ENCODE measurements around the gene LLCFC1.

The LLCFC1 gene

DNA sequence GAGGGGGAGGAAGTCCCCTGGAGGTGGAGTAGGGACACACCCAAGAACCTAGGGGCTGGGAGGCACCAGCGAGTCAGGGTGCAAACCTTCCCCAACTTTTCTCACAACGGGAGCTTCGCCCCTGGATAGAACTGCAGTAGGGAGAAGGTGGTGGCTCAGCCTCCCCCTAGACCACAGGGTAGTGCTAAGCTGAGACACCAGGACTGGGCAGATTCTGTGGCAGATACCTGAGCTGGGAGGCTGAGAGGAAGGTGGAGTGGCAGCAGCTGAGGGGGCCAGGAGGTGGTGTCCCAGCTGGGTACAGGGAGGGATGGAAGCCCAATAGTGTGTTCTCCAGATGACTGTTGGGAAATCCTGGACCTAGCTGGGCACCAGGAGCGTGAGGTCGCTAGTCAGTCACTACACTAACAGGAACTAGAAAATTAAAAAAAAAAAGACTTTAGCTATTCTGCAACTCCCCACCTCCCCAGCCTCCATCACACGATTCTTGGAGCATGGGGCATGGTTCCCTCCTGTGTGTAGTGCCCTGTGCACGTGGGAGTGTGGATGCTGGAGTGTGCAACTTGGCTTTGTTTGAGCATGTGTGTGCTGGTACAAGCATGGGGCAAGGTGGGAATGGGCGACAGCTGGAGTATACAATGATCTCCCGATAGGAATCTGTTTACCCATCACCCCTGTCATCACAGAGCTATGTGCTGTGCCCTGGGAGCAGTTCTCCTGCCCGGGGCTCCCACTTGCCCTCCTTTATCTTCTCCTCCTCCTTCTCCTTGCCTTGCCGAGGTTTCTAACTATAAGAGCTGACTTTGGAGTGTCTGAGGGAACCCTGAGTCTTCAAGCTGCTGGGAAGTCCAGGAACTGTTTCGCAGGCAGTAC, 44.9 kb upstream of the LLCFC1 start:
- no peak overlapping the region for H3K4me3 ChIP-seq (ENCODE audit: low read depth, low read length)
- TF ChIP-seq, protein P1, sequence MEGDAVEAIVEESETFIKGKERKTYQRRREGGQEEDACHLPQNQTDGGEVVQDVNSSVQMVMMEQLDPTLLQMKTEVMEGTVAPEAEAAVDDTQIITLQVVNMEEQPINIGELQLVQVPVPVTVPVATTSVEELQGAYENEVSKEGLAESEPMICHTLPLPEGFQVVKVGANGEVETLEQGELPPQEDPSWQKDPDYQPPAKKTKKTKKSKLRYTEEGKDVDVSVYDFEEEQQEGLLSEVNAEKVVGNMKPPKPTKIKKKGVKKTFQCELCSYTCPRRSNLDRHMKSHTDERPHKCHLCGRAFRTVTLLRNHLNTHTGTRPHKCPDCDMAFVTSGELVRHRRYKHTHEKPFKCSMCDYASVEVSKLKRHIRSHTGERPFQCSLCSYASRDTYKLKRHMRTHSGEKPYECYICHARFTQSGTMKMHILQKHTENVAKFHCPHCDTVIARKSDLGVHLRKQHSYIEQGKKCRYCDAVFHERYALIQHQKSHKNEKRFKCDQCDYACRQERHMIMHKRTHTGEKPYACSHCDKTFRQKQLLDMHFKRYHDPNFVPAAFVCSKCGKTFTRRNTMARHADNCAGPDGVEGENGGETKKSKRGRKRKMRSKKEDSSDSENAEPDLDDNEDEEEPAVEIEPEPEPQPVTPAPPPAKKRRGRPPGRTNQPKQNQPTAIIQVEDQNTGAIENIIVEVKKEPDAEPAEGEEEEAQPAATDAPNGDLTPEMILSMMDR (IDR thresholded peaks at IDR 0.05; ENCODE audit: insufficient read depth, low read length, missing control alignments): no peak
- ChIA-PET CTCF (interaction anchor here (0.8 to 3.7 kb wide), 3 partner anchors 13 to 321 kb away, joined by 3 to 11 read pairs (median 3); no protein-coding TSS in a partner anchor), POLR2A (no interaction called here)
- DNase-seq (ENCODE audit: low read depth, low spot score): no peak

DNA sequence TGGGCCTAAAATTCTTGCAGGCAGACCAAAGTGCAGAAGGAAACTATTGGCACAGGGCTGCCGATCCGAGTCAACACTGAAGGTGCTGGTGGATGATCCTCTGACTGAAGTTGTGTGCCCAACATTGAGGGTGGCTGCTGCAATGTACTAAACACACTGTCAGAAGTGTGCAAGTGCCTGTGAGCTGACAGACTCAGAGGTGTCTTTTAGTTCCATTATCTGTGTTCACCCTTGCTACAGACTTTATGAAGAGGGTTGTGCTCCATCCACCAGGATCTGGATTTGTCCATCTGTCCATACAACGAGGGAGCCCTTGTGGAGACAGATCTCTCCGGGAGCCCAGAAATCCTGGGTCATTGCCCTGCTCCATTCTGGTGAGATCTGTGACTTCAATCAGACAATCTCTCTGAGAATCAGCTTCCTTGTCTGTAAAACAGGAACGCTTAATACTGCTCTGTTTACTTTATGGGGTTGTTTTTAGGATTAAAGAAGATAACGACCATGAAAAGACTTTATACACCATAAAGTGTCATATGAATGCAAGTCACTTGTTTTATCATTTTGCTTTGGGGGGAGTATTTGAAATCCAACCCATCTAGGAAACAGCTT, 44.2 kb upstream of the LLCFC1 start:
- ChIA-PET CTCF (interaction anchor here (1.1 to 3.7 kb wide), 2 partner anchors 14 to 15 kb away, joined by 3 to 11 read pairs; no protein-coding TSS in a partner anchor), POLR2A (no interaction called here)
- no peak overlapping the region for H3K4me3 ChIP-seq (ENCODE audit: low read depth, low read length)
- DNase-seq (ENCODE audit: low read depth, low spot score): no peak
- TF ChIP-seq, protein P1 (IDR thresholded peaks at IDR 0.05; ENCODE audit: insufficient read depth, low read length, missing control alignments): no peak

DNA sequence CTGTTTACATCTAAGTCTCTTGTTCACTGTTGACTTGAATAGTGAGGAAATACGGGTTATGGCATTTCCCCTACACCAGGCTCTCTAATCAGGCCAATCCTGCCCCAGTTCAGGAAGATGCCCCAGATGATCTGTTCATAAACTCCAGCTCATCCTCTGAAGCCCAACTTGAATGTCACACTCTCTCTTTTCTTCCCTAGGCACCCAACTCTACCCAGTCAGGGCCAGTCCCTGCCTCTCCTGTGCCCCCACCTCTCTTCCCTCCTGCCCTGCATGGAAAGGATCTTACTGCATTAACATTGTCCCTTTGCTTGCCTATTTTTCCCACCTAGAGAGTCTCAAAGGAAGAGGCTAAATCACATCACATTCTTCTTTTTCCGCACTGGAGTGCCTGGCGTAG, 43.1 kb upstream of the LLCFC1 start:
- TF ChIP-seq, protein P1 (IDR thresholded peaks at IDR 0.05; ENCODE audit: insufficient read depth, low read length, missing control alignments): no peak
- POLR2A ChIA-PET: no interaction called here
- no peak for DNase-seq (ENCODE audit: low read depth, low spot score)

DNA sequence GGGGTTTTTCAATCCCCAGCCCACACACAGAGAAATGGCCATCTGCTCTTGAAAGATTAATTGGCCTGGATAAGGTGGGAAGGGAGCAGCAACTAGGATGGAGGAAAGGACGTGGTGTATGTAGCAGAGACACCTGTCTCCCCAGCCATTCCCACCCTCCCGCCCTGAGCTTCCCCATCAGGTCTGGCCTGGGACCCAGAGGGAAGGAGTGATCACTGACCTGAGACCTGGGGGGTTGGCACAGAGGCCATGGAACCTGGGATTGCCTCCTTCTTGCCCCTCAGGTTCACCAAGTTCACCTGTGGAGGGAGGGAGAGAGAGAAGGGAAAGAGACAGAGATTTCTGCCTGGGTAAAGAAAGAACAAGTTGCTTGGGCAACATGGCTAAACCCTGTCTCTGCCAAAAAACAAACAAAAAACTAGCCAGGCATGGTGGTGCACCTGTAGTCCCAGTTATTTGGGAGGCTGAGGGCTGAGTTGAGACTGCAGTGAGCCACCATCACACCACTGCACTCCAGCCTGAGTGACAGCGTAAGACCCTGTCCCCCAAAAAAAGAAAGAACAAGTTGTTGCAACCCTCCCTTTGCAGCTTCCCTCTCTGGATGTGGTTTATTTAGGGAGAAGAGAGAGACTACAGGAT, 42.4 kb upstream of the LLCFC1 start:
- no peak for DNase-seq (ENCODE audit: low read depth, low spot score)
- ChIA-PET POLR2A (no interaction called here), CTCF (no interaction called here)
- TF ChIP-seq, protein P1 (IDR thresholded peaks at IDR 0.05; ENCODE audit: insufficient read depth, low read length, missing control alignments): no peak
- H3K4me3 ChIP-seq (ENCODE audit: low read depth, low read length): no peak overlapping the region

More for the DNA sequence above, 43.1 kb upstream of the LLCFC1 start:
- H3K4me3 ChIP-seq (ENCODE audit: low read depth, low read length): no peak overlapping the region
- CTCF ChIA-PET: no interaction called here

DNA sequence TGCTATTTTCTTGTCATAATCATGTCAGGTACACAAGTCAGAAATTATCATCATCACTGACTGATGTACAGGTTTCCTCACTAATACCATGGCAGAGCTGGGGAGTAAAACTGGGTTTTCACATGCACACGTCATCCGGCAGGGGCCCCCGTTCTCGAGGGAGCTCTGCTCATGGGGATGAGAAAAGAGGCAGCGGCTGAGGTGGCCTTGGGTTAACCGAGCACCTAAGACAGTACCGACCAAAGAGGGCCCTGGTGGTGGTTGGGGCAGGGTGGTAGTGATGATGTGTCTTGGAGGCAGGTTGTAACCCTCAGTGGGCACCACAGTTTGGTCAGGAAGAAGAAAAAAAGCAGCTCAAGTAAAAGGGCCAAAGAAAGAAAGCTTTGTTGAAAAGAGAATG, 41.6 kb upstream of the LLCFC1 start:
- CTCF ChIA-PET: no interaction called here
- POLR2A ChIA-PET: no interaction called here
- TF ChIP-seq, protein P1 (IDR thresholded peaks at IDR 0.05; ENCODE audit: insufficient read depth, low read length, missing control alignments): no peak
- H3K4me3 ChIP-seq (ENCODE audit: low read depth, low read length): no peak overlapping the region
- no peak for DNase-seq (ENCODE audit: low read depth, low spot score)
